HEK293T (cell line): ENCODE data around the gene ZMIZ1.

Experiments used
- ARNT ChIP-seq: fragments of 450-650 bp; IDR thresholded peaks from 2 replicates; pipeline ENCODE4 v1.6.1; 2017; ENCODE audit warnings: mild to moderate bottlenecking
- BHLHE40 ChIP-seq: fragments of 450-650 bp; IDR thresholded peaks from 2 replicates; pipeline ENCODE4 v1.6.1; 2016; ENCODE audit warnings: mild to moderate bottlenecking, moderate library complexity, borderline replicate concordance
- CTBP1 ChIP-seq: fragments of 450-650 bp; IDR thresholded peaks from 2 replicates; pipeline ENCODE4 v1.6.1; 2016; ENCODE audit warnings: borderline replicate concordance
- ELF4 ChIP-seq: fragments of 450-650 bp; IDR thresholded peaks from 2 replicates; pipeline ENCODE4 v1.6.1; 2017; ENCODE audit warnings: antibody characterized with exemption
- FOXA1 ChIP-seq: fragments of 450-650 bp; IDR thresholded peaks from 2 replicates; pipeline ENCODE4 v1.6.1; 2016; ENCODE audit warnings: mild to moderate bottlenecking
- FOXK2 ChIP-seq: fragments of 450-650 bp; IDR thresholded peaks from 2 replicates; pipeline ENCODE4 v1.6.1; 2016; ENCODE audit warnings: mild to moderate bottlenecking
- FOXM1 ChIP-seq: fragments of 450-650 bp; IDR thresholded peaks from 2 replicates; pipeline ENCODE4 v1.6.1; 2017; ENCODE audit warnings: mild to moderate bottlenecking, borderline replicate concordance
- HDGF ChIP-seq: fragments of 450-650 bp; IDR thresholded peaks from 2 replicates; pipeline ENCODE4 v1.6.1; 2017; ENCODE audit warnings: antibody characterized with exemption, borderline replicate concordance
- LEF1 ChIP-seq: fragments of 450-650 bp; IDR thresholded peaks from 2 replicates; pipeline ENCODE4 v1.6.1; 2017; ENCODE audit warnings: mild to moderate bottlenecking, borderline replicate concordance
- NFRKB ChIP-seq: fragments of 450-650 bp; IDR thresholded peaks from 2 replicates; pipeline ENCODE4 v1.6.1; 2016; ENCODE audit warnings: mild to moderate bottlenecking, moderate library complexity
- SP1 ChIP-seq: fragments of 450-650 bp; IDR thresholded peaks from 2 replicates; pipeline ENCODE4 v1.6.1; 2017
- SUZ12 ChIP-seq: fragments of 450-650 bp; IDR thresholded peaks from 2 replicates; pipeline ENCODE4 v1.6.1; 2016; ENCODE audit warnings: mild to moderate bottlenecking
- TARDBP ChIP-seq: fragments of 450-650 bp; IDR thresholded peaks from 2 replicates; pipeline ENCODE4 v1.6.1; 2016
- ZNF384 ChIP-seq: fragments of 450-650 bp; IDR thresholded peaks from 2 replicates; pipeline ENCODE4 v1.6.1; 2016

GRCh38 chr10:79123547-79123963, 54.8 kb downstream of the ZMIZ1 start:
- no peak for TF ChIP-seq SUZ12
- TF ChIP-seq BHLHE40: no peak
- TF ChIP-seq ELF4: no peak
- no peak for TF ChIP-seq FOXK2
- TF ChIP-seq CTBP1: no peak
- no peak for TF ChIP-seq SP1
- TF ChIP-seq LEF1: no peak
- TF ChIP-seq FOXM1: no peak
- TF ChIP-seq HDGF: no peak
- TF ChIP-seq TARDBP: no peak
- no peak for TF ChIP-seq FOXA1
- TF ChIP-seq NFRKB: no peak
- no peak for TF ChIP-seq ZNF384
- TF ChIP-seq ARNT: no peak
